ENCODE measurements around the gene HEBP2. TPM values are rescaled to one million over a fixed set of nuclear protein-coding genes. Genes with fewer than 3 reads are reported as not detected.
"Not testable (repeated sequence)": the region's sequence is repeated elsewhere in the genome, so short reads cannot be mapped to it uniquely, and the experiment has no call there.

HEBP2 gene, protein sequence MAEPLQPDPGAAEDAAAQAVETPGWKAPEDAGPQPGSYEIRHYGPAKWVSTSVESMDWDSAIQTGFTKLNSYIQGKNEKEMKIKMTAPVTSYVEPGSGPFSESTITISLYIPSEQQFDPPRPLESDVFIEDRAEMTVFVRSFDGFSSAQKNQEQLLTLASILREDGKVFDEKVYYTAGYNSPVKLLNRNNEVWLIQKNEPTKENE
- total RNA-seq (2014; rRNA removed; shearing (Covaris generic)), result 35.0 and 35.1 TPM in 2 replicates
- polyA plus RNA-seq (2015; cell fraction: cytosol; rRNA removed), result 21.8 and 24.3 TPM in 2 replicates
- polyA plus RNA-seq (2015; cell fraction: nucleus; rRNA removed), result 5.7 and 8.3 TPM in 2 replicates

DNA sequence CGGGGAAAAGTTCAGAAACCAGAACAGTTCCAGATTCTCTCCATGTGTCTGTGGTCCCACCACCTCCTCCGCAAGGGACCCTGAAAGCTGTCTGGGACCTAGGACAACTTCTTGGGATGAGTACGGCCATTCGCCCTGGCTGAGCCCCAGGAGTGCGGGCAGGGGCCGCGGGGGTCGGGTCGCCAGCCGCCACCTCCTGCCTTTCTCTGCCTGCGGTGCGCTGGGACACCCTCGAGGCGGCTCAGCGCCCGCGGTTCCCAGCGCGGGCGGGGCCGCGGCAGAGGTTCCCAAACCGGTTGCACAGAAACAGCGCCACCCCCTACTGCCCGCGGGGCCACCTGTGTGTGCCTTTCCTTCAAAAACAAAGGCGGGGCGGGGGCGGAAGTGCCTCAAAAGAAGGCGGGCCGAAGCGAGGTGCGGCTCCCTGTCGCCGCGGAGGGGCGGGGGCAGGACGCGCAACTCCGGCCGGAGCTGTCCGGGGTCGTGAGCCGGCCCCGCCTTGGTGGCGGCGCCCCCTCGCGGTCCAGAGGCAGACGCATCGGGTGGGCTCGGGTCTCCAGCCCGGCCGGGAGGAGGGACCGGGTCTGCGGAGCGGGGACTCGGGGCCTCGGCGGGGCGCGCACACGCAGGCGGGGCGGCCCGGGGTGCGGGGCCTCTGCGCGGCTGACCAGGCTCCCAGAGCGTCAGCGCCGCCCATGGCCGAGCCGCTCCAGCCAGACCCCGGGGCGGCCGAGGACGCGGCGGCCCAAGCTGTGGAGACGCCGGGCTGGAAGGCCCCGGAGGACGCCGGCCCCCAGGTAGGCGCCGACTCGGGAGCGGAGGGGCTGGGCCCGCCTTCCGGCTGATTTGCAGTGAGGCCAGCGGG is at the start of gene HEBP2:
HEBP2 (plus strand) TSS at position 423 of the 865 bp plus-strand sequence; CDS start at position 696, 273 bp downstream.
- peak; percentile 90 for DNase-seq (ENCODE audit: low read depth)

DNA sequence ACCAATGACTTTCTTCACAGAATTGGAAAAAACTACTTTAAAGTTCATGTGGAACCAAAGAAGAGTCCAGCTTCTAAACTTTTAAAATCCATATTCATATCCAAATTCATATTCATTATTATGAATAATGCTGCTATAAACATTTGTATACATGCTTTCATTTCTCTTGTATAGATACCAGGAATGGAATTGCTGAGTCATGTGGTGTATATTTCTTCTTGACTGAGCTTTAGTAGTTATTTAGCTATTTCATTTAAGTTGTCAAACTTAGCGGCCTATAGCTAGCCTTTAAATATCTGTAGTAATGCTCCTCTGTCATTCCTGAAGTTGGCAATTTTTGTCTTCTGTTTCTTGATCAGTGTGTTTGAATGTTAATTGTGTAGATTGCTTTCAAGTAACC is 46.1 kb upstream of the HEBP2 start:
- DNase-seq (ENCODE audit: low read depth), result no peak

DNA sequence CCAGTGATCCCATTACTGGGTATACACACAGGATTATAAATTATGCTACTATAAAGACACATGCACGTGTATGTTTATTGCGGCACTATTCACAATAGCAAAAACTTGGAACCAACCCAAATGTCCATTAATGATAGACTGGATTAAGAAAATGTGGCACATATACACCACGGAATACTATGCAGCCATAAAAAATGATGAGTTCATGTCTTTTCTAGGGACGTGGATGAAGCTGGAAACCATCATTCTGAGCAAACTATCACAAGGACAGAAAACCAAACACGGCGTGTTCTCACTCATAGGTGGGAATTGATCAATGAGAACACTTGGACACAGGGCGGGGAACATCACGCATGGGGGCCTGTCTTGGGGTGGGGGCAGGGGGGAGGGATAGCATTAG is 35.3 kb upstream of the HEBP2 start:
- not testable (repeated sequence) for DNase-seq (ENCODE audit: low read depth)

DNA sequence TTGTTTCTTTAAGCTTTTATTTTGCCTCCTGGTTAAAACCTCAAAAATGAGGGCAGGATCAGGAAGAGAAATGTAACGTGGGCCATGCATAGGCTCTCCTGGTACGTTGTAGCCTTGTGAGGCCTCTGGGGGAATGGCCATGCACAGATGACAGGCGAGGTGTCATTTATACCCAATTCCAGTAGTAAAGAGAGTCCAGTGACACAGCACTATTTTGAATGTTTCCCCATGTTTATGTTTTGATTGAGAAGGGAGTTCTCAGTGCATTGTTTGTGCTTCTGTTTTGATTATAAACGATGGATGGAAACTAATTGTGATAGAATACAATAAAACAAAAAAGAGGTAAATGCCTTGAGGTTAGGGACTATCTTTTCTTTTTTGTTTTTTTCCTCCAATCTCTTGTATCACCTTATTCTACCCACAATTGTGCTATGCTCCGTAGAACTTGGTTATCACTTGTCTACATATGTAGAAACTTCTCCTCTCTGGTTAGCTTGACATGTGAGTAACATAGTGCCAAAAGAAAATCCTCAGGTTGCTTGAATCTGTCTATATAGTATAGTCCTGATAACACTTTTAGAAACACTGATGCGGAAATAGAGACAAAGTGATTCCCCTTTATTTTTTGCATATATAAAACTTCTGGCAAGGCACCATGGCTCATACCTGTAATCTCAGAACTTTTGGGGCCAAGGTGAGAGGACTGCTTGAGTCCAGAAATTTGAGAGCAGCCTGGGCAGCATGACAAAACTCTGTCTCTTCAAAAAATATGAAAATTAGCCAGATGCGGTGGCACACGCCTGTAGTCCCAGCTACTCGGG is 33.2 kb upstream of the HEBP2 start:
- no peak for DNase-seq (ENCODE audit: low read depth)

DNA sequence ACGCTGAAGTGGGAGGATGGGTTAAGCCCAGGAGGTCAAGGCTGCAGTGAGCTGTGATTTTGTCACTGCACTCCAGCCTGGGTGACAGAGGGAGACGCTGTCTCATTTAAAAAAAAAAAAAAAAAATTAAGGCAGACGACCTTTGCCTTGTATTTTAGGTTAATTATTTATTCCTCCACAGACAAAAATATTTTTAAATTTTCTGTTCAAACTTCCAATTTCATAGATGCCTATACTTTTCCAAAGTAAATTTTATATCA is 32.6 kb upstream of the HEBP2 start:
- DNase-seq (ENCODE audit: low read depth), result no peak

DNA sequence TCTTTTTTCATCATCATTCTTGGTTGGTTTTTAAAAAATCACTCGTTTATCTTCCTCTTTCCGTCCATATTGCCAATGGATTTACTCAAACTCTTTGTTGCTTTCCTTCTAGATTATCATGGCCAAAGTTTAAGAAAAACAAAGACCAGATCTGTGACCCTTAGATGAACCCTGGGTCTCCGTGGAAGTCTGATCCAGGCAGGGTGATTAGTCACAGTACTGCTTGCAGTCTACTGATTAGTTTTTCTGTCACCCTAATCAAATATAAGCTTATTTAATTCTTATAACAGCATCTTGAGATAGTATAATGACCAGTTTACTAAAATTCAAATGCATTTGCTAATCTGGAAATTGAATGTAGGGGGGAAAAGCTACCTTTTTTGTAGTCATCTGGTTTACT is 32.3 kb upstream of the HEBP2 start:
- peak; percentile 28 for DNase-seq (ENCODE audit: low read depth)

DNA sequence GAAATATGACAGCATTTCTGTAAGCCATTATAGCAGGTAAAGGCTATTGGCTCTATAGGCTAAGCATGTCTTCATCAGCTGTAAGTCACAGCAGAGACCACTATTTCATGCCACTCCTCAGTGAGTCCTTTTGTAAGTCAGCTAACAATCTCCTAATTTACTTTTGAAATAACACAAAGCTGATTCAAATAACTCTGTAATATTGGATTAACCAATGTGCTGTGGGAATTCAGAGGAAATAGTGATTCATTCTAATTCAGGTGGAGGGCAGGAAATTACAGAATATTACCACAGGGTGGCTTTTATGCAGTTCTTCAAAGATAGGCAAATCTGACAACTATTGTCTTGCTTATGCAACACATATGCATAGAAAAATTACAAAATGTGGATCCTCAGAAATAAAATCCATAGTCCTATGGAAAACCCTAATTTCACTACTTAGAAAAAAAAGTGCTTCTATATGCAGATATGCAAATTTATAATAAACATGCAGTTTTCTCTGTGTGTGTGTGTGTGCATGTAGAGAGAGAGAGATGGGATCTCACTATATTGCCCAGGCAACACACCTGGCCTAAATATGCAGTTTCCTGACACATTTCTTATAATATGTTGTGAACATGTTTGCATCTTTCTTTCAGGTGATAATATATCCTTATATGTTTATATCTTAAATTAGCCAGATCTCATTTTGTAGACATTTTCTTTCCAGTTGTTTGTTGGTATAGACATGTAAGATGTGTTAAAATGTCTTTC is 31.1 kb upstream of the HEBP2 start:
- peak; percentile 72 for DNase-seq (ENCODE audit: low read depth)

DNA sequence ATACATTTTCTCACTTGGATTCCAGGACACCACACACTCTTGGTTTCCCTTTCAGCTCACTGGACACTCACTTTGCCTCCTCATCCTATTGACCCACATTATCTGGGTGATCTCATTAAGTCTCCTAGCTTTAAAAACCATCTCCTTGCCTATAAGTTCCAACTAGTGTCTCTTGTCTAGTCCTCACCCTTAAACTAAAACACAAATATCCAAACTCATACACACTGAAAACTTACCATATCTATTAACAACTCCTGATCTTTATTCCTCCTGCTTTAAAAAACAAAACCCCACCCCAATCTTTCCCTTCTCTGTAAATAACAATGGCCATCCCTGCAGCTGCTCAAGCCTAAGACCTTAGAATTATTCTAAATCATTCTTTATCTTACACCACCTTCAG is 29.8 kb upstream of the HEBP2 start:
- DNase-seq (ENCODE audit: low read depth), result no peak

DNA sequence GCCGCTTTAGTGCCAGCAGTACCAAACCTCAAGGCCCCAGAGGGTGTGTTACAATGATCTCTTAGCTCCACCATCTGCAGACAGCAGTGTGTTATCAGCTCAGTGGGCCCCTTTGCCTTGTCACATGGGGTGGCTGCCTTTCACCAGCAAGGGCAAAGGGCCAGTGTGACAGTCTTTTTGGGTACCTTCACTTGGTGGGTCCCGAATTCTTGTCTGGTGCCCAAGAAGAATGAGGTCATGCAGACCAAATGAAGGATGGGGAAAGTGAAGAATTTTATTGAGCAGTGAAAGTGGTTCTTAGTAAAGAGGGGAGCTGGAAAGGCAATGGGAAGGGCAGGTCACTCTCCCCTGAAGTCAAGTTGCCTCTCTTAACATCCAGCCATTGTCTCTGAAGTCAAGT is 29.2 kb upstream of the HEBP2 start:
- DNase-seq (ENCODE audit: low read depth), result no peak

DNA sequence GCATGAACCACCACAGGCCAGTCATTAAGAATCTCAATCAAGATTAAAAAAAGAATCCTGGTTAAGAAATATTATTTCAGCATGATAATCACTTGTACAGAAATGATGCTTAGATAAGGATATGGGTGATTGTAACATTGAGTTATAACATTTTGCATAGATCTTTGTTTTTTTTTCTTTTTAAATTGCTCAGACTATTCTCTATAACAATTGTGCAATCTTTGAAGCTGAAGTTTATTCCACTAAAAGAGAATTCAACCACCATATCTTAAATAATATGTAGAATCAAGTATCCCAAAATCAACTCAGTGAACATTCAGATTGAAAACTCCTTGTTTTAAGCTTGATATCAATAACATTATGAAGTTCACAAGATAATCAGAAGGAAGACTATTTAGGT is 27.0 kb upstream of the HEBP2 start:
- DNase-seq (ENCODE audit: low read depth), result no peak

DNA sequence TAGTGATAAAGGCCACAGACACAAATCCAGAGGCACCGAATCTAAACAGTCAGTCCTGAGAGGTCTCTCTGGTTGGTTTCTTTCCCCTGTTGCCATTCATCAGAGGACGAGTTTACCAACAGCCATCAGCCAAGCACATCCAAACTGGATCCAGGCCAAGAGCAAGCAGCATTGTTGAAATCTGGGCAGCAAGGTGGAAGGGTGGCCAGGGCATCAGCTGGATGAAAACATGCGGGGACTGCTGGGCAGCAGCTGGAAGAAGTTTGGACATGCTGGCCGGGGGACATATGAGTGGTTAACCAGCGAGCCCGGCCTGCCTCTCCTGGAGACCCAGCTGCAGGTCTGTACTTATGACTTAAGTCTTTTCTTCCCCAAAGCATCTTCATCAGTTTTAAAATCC is 26.2 kb upstream of the HEBP2 start, which contains the start of gene SMIM28:
SMIM28 (plus strand) TSS at position 62 of the 400 bp plus-strand sequence; CDS start at position 230, 168 bp downstream.
- DNase-seq (ENCODE audit: low read depth), result no peak

DNA sequence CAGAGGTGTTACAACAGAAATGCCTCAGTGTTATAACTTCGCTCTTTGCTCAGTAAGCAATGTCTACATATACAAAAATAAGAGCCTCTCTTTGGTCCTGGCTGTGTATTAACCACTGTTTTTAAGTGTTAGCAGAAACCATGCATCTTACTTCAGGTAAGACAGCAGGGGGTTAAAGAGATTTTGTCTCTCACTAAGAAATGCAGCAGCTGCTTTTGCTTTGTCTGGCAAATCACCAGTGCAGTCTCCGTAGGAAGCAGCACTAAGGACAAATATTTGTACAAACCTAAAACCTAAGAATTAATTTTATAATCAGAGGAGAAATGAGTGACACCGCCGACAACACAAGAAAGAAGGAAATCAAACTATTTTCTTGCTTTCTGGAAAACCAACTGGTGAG is 25.6 kb upstream of the HEBP2 start:
- no peak for DNase-seq (ENCODE audit: low read depth)

DNA sequence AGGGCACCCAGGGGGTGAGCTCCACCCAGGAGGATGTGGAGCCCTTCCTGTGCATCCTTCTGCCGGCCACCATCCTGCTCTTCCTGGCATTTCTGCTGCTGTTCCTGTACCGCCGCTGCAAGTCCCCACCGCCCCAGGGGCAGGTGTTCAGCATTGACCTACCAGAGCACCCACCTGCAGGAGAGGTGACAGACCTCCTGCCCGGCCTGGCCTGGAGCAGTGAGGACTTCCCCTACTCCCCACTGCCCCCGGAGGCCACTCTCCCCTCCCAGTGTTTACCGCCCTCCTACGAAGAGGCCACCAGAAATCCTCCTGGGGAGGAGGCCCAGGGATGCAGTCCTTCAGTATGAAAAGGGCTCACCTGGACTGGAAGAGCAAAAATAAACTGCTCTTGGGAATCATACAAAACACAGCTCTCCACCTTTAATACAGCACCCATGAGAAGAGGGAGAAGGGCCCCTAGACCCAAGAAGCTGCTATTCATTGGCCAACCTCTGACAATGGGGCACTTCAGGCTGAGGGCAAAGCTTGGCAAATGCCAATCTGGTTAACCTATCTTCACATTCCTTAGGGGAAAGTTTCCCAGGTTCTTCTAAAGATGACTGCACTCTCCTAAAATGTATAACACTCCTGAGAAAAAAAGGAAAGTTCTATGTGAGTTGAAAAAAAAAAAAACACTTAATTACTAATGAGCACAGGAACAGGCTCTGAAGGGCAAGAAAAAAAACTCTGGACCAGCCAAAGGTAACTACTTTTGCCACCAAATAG is 21.3 kb upstream of the HEBP2 start:
- DNase-seq (ENCODE audit: low read depth), result peak; percentile 13

DNA sequence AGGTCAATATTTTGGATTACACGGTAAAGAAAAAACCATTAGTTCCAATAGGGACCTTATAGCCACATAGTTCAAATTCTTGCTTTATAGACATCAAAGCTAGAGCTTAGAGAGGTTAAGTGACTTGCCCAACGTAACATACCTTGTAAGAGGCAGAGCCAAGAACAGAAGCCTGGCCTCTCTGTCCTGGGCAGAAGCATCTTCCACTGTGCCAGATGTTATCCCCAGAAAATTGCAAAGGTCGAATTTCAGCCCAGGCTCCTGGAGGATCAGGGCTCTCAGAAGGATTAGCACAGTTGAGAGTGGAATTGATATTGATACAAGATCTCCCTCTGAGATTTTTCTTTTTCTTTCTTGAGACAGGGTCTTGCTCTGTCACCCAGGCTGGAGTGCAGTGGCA is 20.2 kb upstream of the HEBP2 start:
- no peak for DNase-seq (ENCODE audit: low read depth)

DNA sequence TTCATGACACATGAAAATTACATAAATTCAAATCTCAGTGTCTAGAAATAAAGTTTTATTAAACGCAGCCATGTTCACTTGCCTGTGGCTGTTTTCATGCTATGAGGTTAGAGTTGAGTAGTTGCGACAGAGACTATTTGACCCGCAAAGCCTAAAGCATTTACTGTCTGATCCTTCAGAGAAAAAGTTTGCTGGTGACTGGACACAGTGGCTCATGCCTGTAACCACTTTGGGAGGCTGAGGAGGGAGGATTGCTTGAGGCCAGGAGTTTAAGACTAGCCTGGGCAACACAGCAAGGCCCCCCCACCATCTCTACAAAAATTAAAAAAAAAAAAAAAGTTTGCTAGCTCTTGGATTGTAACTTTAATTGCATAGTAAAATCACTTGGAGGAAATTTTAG is 17.1 kb upstream of the HEBP2 start:
- no peak for DNase-seq (ENCODE audit: low read depth)

DNA sequence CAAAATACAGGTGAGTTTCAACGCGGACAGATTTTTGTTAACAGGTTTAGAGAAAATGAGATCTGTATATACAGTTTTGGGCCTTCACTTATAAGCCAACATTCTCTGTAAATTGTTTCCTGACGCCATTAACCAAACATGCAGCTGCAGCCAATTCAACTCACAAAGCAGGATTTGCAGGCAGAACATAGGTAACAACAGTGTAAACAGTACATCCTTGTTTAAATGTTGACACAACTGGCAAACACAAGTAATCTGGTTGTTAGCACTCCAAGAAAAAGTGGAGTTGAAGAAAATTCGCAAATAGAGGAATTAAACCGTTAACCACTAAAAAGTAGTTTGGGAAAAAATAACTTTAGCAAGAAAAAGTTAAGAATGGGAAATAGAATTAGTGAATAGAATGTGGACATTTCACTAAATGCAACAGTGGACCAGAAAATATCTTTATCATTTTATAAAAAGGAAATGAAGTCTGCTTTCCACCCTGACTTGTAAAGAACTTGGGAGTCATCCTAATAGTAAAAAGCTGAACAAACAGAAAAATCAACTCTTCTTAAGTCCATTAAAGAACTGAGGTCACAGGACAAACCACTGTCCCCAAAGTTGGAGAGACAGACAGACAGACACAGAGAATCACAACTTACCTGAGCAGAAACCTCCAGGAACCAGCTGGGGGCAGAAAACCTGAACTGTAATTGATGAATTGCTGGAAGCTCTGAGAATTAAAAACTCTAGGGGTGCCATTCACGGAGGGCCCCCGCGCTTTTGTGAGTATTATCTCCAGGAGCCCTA is 16.2 kb upstream of the HEBP2 start:
- DNase-seq (ENCODE audit: low read depth), result no peak

DNA sequence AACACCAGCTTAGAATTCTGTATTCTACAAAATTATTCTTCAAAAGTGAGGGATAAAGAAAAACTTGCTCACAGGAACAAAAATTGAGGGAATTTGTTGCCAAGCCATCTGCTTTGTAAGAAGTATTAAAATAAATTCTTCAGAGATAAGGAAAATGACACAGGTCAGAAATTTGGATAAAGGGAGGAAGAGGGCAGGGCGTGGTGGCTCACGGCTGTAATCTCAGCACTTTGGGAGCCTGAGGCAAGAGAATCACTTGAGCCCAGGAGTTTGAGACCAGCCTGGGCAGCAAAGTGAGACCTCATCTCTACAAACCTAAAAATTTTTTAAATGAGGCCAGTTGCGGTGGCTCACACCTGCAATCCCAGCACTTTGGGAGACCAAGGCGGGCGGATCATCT is 14.5 kb upstream of the HEBP2 start:
- DNase-seq (ENCODE audit: low read depth), result no peak

DNA sequence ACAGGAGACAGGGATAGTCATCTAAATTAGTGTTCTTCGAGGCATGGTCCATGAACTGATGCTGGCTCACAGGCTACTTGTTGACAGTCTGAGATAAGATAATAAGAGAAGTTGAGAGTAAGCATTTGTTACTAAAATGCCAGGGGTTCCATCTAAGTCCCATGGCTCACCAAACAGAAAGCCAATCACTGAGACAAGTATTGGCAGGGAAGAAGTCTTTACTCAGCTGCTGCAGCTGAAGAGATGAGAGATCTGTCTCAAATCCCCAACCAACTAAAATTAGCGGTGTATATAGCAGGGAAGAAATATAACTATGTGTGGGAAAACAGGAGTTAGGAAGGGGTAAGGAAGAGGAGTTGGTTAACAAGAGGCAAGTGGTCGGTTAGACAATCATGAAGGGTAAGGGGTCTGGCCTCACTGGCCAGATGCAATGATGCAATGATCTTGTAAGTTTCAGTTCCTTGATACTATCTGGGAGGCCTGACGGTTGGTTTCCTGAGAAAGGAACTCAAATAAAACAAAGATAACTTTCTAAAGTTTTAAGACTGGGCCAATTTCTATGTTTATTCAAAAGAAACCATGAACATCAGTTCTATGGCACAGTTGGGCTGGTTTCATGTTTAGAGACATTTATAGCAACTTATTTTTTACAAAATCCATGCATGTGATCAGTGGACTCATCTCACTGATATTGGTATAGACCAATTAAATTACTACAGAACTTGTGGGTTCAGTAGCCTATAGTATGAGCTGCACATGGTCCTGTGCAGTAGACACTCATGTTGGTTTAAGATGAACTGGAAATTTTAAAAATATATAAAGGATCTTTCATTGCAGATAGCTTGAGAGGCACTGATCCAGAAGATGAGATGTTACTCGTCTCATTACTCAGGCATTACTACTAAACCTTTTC is 9.9 kb upstream of the HEBP2 start:
- DNase-seq (ENCODE audit: low read depth), result no peak

DNA sequence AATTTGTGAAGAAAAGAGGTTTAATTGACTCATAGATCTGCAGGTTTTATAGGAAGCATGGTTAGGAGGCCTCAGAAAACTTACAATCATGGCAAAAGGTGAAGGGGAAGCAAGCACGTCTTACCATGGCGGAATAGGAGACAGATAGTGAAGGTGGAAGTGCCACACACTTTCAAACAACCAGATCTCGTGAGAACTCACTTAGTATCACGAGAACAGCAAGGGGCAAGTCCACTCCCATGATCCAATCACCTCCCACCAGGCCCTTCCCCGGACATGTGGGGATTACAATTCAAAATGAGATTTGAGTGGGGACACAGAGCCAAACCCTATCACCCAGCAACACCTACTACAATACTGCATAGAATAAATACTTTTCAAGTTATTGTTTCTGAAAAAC is 7.3 kb upstream of the HEBP2 start:
- no peak for DNase-seq (ENCODE audit: low read depth)
